Bronchial epithelial cell (primary cell): Measurements from ENCODE around the gene TMEM151B. TPM values are rescaled to one million over a fixed set of nuclear protein-coding genes. Genes with fewer than 3 reads are reported as not detected.

Source experiments
- DNase-seq: peaks from one replicate; pipeline ENCODE4 v3.0.0-alpha.2; 2010; ENCODE audit warnings: low read depth
- FAIRE-seq: peaks from 2 replicates; lab custom pipeline; 2011; peaks lifted over from hg19 to GRCh38; lab: Jason Lieb, UNC
- H3K27me3 ChIP-seq: 2 replicates; pipeline ENCODE4 v1.5.1; 2011; ENCODE audit warnings: low read length; ENCODE audit not compliant: control insufficient read depth, insufficient read depth
- H3K36me3 ChIP-seq: 2 replicates; pipeline ENCODE4 v1.5.1; 2011; ENCODE audit warnings: low read length; ENCODE audit not compliant: control insufficient read depth, insufficient read depth
- H3K4me3 ChIP-seq: 2 replicates; pipeline ENCODE4 v1.5.1; 2011; ENCODE audit warnings: mild to moderate bottlenecking, low read depth, low read length, control low read depth
- total RNA-seq: library from RNA; depleted of rRNA; stranded (reverse); fragments of >200 nt; gene quantifications from 2 replicates; pipeline ENCODE4 v1.2.1, GENCODE V29; 2014
- TF ChIP-seq, protein P1 (sequence below): IDR thresholded peaks from 2 replicates; pipeline ENCODE4 v1.5.1; 2011; ENCODE audit warnings: mild to moderate bottlenecking, moderate library complexity, low read length, control low read depth, inconsistent platforms; ENCODE audit not compliant: insufficient read depth, severe bottlenecking

The TMEM151B gene
- total RNA-seq, 1 donor from 2014 or later = not detected

- DNase-seq = no peak
These were observed 46.8 kb upstream of the TMEM151B start, which contains the start of gene SLC29A1 for GRCh38 chr6:44223319-44224028. Gene SLC29A1 (plus strand): TSS chr6:44223595. CDS start chr6:44227314, 3,719 bp downstream.

GRCh38 chr6:44224029-44224964, 46.0 kb upstream of the TMEM151B start:
- Histone ChIP-seq H3K27me3 (no peaks in the 10 kb centered on the region), H3K36me3 (no peaks in the 10 kb centered on the region), H3K4me3 (peak overlapping the region; percentile 52)
- TF ChIP-seq, protein P1, sequence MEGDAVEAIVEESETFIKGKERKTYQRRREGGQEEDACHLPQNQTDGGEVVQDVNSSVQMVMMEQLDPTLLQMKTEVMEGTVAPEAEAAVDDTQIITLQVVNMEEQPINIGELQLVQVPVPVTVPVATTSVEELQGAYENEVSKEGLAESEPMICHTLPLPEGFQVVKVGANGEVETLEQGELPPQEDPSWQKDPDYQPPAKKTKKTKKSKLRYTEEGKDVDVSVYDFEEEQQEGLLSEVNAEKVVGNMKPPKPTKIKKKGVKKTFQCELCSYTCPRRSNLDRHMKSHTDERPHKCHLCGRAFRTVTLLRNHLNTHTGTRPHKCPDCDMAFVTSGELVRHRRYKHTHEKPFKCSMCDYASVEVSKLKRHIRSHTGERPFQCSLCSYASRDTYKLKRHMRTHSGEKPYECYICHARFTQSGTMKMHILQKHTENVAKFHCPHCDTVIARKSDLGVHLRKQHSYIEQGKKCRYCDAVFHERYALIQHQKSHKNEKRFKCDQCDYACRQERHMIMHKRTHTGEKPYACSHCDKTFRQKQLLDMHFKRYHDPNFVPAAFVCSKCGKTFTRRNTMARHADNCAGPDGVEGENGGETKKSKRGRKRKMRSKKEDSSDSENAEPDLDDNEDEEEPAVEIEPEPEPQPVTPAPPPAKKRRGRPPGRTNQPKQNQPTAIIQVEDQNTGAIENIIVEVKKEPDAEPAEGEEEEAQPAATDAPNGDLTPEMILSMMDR = no peak
- peak; percentile 54 for DNase-seq
- FAIRE-seq = no peak

More at GRCh38 chr6:44223319-44224028, 46.8 kb upstream of the TMEM151B start, which contains the start of gene SLC29A1:
- H3K27me3 ChIP-seq = no peaks in the 10 kb centered on the region
- H3K4me3 ChIP-seq = peak within 1 kb of the TSS; percentile 52
- no peak for FAIRE-seq
- H3K36me3 ChIP-seq = no peaks in the 10 kb centered on the region
- TF ChIP-seq, protein P1 = no peak

DNA sequence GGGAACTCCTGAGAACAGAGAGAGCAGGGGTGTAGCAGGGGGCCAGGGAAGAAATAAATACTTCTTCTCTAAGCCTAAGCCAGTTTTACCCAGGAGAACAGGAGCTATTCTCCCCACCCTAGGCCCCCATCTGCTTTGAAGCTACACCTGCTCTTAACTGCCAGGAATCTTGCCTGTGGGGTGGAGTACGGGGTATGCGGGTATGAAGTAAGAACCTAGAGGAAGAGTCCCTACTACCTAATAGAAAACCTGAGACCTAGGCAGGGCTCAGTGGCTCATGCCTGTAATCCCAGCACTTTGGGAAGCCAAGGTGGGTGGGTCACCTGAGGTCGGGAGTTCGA, 45.3 kb upstream of the TMEM151B start:
- DNase-seq (no peak), FAIRE-seq (no peak)
- H3K4me3 ChIP-seq = no peak overlapping the region
- TF ChIP-seq, protein P1 = no peak
- H3K27me3 ChIP-seq = no peaks in the 10 kb centered on the region
- H3K36me3 ChIP-seq = no peaks in the 10 kb centered on the region

DNA sequence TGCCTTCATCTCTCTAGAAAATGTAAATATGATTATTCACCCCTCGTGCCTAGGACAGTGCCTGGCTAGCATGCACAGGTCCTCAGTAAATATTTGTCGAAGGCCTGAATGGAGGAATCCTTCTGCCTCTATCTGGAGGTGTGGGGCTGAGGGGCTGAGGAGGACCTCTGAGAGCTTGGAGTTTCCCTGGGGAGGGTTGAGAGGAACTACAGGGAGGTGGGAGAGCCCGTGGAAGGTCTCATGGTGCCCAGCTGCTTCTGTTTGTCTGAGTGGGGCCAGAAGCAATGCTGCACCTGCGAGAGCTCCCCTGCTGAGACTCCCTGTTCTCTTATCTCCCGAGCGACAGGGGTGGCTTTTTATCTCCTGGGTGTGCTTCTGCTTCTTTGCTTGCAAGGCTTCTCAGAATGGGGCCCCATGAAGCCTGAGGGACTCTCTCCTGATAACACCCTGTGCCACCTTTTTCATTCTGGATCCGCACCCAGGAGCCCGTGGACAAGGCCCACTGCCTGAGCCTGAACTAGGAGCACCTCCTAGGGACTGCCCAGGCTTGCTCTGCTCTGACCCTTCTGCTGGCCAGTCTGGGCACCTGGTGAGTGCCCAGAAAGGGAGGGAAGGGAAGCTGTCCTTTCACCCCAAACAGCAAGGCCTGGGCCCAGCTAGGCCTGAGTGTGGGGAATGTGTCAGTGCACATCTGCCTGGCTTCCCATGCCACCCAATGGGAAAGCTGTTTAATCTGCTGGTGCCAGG, 44.5 kb upstream of the TMEM151B start:
- no peaks in the 10 kb centered on the region for H3K36me3 ChIP-seq
- FAIRE-seq = no peak
- TF ChIP-seq, protein P1 = no peak
- H3K4me3 ChIP-seq = no peak overlapping the region
- no peak for DNase-seq
- H3K27me3 ChIP-seq = no peaks in the 10 kb centered on the region

GRCh38 chr6:44226368-44227147, 43.7 kb upstream of the TMEM151B start:
- H3K27me3 ChIP-seq = no peaks in the 10 kb centered on the region
- TF ChIP-seq, protein P1 = no peak
- DNase-seq = no peak
- FAIRE-seq = no peak
- no peaks in the 10 kb centered on the region for H3K36me3 ChIP-seq
- H3K4me3 ChIP-seq = no peak overlapping the region
